ENCODE data around the gene AP3D1. TPM values are rescaled to one million over a fixed set of nuclear protein-coding genes. Genes with fewer than 3 reads are reported as not detected.

AP3D1 gene
- polyA plus RNA-seq, 3 donors: 68.0 to 70.9 (median 69.8) TPM

DNA sequence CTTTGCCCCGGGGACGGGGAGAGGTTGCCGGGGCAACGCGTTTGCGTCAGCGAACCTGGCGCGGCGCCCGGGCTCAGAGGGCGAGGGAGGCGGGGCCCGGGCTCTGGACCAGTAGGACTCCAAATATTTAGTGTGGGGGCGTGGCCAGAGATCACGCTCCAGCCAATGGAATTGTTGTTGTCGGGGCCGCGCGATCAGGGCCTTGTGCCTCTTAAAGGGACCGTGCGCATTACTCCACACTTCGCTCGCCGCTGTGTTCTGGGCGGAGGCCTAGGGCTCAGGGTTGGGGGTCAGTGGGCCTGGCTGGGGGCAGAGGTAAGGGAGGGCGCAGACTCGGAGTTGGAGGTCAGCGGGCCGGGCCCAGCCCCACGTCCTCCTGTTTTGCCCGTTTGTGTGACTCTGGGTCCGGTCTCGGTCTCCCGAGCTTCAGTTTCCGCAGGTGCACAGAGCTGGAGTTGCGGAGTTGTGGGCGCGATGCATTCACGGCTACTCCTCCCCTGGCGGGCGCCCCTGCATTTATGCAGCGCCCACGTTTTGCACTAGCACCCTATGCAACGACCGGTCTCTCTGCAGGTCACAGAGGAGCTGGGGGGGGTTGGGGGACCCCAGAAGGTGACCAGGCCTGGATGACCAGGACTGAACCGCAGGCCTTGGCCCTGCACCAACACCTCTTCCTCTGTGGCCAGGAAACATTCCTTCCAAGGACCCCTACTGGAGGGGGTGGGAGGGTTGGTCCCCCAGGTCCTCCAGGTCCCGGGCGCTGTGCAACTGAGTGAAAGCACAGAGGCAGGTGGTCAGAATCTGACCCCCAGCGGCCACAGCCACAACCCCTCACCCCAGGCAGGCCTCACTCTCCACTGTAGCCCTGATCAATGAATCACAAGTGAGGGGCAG lies 89.6 kb downstream of the AP3D1 start:
- 1 to 2% (median 2%) methylated on average over 49 to 50 of the region's 50 CpGs for WGBS, 3 donors

DNA sequence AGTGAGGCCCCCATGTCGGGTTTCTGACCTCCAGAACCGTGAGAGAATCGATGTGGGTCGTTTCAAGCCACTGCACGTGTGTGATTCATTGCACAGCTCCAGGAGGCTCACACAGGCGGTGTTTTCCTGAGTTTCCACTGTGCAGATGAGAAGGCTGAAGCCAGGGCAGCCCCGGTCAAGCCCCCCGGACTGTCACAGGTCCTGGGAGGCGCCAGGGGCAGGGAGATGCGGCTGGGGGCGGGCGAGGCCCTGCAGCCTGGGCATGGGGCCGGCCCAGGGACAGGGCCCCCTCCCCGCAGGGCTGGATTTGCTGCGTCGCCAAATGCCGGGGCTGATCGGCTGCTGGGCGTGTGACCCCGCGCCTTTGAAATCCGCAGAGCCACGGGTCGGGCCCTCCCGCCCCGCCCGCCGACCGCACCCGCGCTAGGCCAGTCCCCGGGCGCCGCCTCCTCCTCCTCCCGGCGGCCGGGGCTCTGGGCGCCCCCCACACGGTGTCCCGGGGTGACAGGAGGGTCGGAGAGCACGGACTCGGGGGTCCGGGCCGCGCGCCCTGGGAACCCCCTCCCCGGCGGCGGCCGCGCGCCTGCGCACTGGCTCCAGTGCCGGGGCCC lies 90.4 kb downstream of the AP3D1 start:
- H3K27ac ChIP-seq (ENCODE audit: low read depth, low read length): peak overlapping the region; percentile 75
- whole genome bisulfite sequencing, 3 donors: 0 to 1% (median 1%) methylated on average over 41 to 52 of the region's 55 CpGs

More for the DNA sequence above, 89.6 kb downstream of the AP3D1 start:
- H3K27ac ChIP-seq (ENCODE audit: low read depth, low read length): peak overlapping the region; percentile 75

DNA sequence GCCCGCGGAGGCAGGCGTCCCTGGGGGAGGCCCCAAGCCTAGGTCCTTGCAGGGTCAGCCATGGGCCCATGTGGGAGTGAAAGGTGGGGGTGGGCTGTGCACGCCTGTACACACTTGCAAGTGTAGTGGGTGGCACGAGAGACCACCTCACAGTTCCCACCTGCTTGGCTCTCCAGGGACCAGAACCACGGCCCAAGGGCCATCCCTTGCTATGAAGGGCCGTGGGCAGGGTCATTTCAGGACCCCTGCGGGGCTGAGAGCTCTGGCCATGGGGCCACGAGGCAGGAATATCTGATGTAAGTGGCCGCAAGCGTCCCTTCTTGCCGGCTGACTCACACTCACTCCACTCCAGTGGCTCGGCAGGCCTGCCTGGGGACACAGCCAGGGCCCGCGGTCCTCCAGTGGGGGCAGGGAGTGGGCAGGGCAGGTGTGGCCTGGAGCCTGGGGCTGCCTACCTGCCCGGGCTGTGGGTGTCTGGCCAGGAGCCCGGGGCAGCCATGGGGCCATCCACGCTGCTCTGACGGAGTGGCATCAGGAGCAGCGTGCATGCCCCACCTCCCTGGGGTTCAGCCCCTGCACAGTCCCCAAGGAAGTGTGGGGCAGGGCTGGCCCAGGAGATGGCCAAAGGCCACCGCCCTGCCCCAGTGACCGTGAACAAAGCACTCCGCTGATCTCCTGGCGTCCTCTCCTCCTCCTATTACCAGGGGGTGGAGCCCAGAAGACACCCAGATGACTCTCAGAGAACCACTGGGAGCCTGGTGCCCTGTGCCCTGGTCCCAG lies 91.8 kb downstream of the AP3D1 start:
- WGBS, 3 donors: 24 to 56% (median 37%) methylated on average over 22 to 24 of the region's 24 CpGs

DNA sequence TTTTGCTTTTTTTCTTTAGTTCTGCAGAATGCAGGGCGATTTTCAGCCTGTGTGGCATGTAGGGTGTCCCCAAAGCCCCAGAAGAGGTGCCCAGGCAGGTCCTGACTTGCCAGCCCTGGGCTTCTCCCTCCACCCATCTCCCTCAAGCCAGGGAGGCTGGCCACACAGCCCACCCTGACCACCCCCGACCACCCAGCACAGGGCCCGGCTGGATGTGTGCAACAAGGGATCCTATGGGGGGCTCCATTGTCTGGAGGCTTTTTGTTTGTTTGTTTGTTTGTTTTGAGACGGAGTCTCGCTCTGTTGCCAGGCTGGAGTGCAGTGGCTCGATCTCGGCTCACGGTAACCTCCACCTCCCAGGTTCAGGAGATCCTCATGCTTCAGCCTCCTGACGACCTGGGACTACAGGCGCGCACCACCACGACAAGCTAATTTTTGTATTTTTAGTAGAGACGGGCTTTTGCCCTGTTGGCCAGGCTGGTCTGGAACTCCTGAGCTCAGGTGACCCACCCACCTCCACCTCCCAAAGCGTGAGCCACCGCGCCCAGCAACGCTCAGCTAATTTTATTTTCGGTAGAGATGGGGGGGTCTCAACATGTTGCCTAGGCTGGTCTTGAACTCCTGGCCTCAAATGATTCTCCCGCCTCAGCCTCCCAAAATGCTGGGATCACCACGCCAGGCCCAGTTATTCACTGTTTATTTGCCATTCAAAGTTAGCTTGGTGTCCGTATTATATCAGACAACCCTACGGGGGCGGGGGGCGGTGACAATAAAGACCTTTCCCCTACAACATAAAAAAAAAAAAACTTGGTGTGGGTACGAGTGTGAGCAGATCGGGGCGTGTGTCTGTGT lies 92.6 kb downstream of the AP3D1 start:
- WGBS, 3 donors: 83 to 90% (median 88%) methylated on average over 27 of the region's 27 CpGs
- H3K27ac ChIP-seq (ENCODE audit: low read depth, low read length): peak overlapping the region; percentile 55

More for the DNA sequence above, 91.8 kb downstream of the AP3D1 start:
- no peak overlapping the region for H3K27ac ChIP-seq (ENCODE audit: low read depth, low read length)

DNA sequence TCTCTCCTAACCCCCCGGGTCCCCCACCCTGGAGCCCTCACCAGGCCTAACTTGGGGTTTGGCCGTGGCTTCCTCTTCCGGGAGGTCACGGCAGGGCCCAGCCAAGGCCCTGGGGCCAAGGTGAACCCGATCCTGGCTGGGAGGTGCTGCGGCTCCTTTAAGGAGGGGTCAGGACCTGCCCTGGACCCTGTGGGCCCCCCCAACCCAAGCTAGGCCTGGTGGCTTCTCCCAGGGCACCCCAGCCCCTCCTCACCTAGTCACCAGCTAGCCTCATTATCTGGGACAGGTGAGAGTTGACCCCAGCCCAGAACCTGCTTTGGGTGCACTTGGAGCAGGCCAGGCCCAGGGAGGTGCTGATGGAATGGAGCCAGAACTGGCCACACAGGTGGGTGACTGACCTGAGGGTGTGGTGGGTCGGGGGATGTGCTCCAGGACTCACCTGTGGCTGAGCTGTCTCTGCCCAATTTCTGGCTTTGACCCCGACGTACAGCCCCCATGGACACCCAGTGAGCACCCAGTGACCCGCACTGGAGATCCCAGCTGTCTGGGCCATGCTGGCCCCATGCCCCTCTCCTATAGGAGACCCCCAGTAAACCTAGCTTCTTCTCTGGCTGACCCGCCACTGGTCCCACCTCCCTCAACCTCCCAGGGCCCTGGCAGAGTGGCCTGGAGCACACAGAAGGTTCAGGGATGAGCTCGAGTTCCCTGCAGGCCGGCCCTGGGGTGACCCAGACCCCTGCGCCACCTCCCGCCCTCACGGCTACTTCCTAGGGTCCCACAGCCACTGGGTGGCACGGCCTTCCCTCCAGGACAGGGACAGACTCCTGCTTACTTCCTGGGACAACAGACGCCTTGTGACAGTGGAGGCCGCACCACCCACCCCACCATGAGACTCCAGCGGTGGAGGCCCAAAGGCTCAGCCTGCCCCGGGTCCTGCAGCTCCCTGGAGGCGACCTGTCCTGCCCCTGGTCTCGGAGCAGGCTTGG lies 93.6 kb downstream of the AP3D1 start:
- peak overlapping the region; percentile 55 for H3K27ac ChIP-seq (ENCODE audit: low read depth, low read length)
- WGBS, 3 donors: 82 to 87% (median 84%) methylated on average over 20 to 23 of the region's 23 CpGs

DNA sequence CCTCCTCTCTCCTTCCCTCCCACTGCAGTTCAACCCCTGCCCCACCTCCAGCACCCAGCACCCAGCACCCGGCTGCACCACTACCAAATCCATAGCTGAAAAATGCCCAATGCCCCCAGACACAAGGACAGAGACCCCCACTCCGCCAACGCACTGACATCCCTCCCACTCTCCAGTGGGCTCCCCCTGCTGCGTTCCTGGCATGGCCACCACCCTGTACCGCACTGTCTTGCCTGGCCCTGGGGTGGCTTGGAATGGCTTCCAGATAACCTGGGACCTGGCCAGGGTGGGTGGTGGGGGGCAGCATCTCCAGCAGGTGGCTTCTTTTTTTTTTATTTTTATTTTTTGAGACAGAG lies 94.6 kb downstream of the AP3D1 start:
- H3K27ac ChIP-seq (ENCODE audit: low read depth, low read length): no peak overlapping the region
- 33 to 58% (median 37%) methylated on average over 5 of the region's 5 CpGs for WGBS, 3 donors

DNA sequence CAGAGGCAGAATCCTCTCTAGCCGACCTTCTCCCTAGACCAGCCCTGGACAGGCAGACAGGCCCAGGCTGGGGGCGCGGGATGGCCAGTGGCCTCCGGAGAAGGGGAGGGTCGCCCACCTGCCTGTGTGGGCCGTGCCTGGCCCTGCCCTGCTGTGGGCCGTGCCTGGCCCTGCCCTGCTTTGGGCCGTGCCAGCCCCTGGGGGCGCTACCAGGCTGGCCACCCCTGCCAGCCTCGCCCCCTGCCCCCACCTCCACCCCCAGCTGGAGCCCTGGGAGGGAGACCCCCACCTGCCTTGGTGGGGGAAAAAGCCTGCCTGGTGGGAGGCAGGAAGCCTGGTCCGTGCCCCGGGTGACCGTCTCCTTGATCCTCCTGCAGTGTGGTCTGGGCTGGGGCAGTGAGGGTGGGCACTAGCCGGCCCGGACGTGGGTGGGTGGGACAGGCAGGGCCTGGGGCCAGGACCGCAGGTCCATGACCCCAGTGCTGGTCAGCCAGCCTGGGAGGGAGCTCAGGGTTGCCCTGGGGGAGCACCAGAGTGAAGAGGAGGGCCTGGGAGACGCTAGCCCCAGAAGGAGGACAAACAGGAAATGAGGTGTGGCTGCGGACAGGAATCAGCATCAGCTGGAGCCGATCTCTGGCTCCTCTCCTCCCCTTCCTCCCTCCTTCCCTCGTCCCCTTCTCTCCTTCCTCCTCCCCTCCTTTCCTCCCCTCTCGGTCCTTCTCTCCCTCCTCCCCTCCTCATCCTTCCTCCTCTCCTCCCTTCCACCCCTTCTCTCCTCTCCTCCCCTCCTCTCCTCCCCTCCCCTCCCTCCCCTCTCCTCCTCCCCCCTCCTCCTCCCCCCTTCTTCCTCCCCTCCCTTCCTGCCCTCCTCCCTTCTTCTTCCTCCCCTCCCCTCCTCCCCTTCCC lies 95.2 kb downstream of the AP3D1 start:
- 15 to 47% (median 19%) methylated on average over 19 to 22 of the region's 22 CpGs for WGBS, 3 donors
- peak overlapping the region; percentile 93 for H3K27ac ChIP-seq (ENCODE audit: low read depth, low read length)

DNA sequence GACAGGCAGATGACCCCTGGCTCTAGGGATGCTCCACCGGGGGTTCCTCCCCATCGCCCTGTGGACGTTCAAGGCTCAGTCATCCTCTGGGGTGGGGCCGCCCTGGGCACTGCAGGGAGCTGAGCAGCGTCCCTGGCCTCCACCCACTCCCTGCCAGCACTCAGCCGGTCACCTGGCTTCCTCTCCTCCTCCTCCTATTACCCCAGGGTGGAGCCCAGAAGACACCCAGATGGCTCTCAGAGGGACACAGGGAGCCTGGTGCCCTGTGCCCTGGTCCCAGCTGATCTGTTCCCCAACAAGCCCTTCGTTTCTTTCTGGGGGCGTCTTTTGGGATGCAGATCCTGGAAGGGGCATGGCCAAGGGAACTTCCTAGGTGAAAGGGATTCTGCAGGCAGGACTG lies 96.6 kb downstream of the AP3D1 start:
- WGBS, 3 donors: 64 to 78% (median 68%) methylated on average over 8 of the region's 8 CpGs
- H3K27ac ChIP-seq (ENCODE audit: low read depth, low read length): no peak overlapping the region

DNA sequence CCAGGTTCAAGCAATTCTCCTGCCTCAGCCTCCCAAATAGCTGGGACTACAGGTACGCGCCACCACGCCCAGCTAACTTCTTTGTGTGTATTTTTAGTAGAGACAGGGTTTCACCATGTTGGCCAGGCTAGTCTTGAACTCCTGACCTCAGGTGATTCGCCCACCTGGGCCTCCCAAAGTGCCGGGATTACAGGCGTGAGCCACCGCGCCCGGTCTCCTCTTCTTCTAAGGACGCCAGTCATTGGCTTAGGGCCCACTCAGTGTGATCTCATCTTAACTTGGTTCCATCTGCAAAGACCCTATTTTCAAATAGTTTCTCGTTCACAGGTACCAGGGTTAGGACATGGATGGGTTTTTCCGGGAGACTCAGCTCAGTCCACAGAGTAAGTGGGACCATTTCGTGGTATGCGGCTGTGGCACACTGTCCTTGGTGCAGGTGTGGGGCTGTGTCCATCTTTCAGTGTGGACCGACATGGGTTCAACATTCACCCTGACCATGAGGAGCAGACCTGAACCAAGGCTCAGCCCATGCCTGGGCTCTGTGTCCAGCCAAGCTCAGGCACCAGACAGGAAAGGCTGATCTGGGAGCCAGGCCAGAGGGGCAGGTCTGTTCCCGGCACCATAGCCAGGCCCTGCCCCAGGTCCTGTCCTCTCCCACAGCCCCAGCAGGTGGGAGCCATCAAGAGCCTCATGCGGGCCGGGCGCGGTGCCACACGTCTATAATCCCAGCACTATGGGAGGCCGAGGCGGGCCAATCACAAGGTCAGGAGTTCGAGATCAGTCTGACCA lies 97.6 kb downstream of the AP3D1 start:
- 63 to 77% (median 69%) methylated on average over 24 of the region's 24 CpGs for WGBS, 3 donors
- no peak overlapping the region for H3K27ac ChIP-seq (ENCODE audit: low read depth, low read length)

DNA sequence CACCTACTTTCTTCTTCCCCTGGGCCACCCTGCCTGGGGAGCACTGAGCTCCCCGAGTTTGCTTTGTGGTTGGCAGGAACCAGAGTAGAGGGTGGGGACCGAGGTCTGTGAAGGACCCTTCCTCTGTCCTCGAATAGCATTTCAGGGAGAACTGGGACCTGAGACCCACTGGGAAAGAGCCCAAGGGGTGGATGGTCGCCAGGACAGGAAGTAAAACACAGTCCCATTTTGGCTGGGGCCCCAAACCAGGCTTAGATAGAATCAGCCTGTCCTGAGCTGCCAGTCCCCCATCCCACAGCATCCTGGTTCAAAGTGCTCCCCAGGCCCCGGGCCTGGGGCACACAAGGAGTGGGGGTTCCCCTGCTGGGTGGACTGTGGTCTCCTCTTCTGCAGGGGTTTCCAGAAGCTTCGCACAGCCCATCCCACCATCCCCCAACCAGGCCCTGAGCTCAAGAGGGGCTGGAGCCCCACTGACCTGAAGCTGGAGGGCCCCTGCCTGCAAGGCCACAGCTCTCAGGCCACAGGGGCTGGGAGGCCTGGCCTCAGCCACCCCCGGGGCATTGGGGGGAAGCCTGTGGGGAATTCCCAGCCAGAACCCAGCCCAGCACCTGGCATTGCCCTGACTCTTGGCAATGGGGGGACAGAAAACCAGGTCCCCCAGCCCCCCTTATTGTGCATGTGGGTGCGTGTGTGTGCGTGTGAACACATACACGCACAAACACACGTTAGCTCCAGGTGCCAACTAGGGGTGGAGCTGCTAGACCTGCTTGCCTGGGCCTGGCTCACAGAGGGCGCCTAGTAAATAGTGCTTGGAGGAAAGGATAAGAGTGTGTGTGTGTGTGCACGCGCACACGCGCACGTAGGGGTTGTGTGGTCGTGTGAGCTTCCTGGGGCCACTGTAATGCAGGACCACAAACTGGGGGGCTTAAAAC lies 99.3 kb downstream of the AP3D1 start:
- H3K27ac ChIP-seq (ENCODE audit: low read depth, low read length): no peak overlapping the region
- WGBS, 3 donors: 31 to 38% (median 36%) methylated on average over 17 to 18 of the region's 18 CpGs

DNA sequence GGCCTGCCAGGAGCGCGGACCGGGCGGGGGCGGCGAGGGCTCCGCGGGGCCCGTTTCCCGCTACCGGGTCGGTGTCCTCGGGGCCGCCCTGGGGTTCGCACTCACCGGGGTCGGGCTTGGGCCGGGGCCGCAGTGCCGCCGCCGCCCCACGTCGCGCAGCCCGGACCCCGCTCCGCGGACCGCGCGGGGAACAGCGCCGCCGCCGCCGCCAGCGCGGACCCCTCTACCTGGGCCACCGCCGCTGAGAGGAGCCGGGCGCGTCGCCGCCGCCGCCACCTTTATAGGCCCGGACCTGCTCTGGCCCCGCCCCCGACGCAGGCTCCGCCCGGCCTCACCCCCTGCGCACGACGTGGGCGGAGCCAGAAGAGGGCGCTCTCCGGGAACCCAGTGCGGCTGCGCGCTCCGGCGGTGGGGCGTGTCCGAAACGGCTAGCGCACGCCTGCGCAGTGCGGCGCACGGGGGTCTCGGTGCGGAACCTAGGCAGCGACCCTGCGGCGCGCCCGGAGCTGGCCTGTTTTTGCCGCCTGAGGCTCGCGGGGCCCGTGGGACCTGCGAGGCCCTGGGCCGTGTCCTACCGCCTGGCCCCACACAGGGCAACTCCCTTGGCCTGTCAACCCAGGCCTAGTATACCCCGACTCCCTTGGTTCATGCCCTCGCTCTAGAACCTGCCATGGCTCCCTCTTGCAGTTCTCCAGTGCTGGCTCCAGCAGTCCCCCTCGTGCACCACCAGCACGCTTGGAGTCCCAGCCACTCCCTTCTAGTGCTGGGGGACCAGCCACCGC lies 100.2 kb downstream of the AP3D1 start, which contains the start of gene MKNK2:
TSS of gene MKNK2 (minus strand) at position 254 of the 782 bp plus-strand sequence. CDS start 393 bp downstream, outside the sequence.
- 2 to 4% (median 3%) methylated on average over 41 to 93 of the region's 93 CpGs for whole genome bisulfite sequencing, 3 donors
- peak within 1 kb of the TSS; percentile 53 for H3K27ac ChIP-seq (ENCODE audit: low read depth, low read length)

Measured in adipose tissue (tissue), 3 donors.